Endothelial cell of umbilical vein (primary cell): Measurements from ENCODE around the gene RASIP1. TPM values are rescaled to one million over a fixed set of nuclear protein-coding genes. Genes with fewer than 3 reads are reported as not detected.

Source experiments
- BruUV-seq: library from RNA; stranded (reverse); fragments of 400-500 nt; replicated peaks from 2 replicates; lab custom pipeline; 2021; lab: Mats Ljungman, UMichigan
- CTCF ChIA-PET: fragments of 300-600, 350-600 bp; sonication (Branson Sonifier 250); formaldehyde crosslinking; loops from one replicate; lab custom pipeline; 2021; ENCODE audit warnings: antibody characterized with exemption, inconsistent platforms; lab: Charles Lee
- POLR2A ChIA-PET: fragments of 300-600, 350-600 bp; sonication (Branson Sonifier 250); formaldehyde crosslinking; loops from one replicate; lab custom pipeline; 2021; ENCODE audit warnings: antibody characterized with exemption, inconsistent platforms; lab: Charles Lee
- DNase-seq: peaks from one replicate; pipeline ENCODE4 v3.0.0-alpha.2; 2011; ENCODE audit warnings: low read depth, low spot score
- FAIRE-seq: peaks from 2 replicates; lab custom pipeline; 2011; peaks lifted over from hg19 to GRCh38; lab: Jason Lieb, UNC
- H2AFZ ChIP-seq: 2 replicates; pipeline ENCODE4 v1.6.0; 2012; ENCODE audit warnings: low read depth, low read length, control low read depth, inconsistent platforms
- H3K27ac ChIP-seq: 2 replicates; pipeline ENCODE4 v1.5.1; 2011; ENCODE audit warnings: low read depth, mild to moderate bottlenecking, control low read depth, low read length, moderate library complexity; ENCODE audit not compliant: insufficient read depth
- H3K27me3 ChIP-seq, 2 experiments: 2 replicates each; pipeline versions ENCODE4 v1.6.0 to v1.6.1; 2011; ENCODE audit warnings: low read length in 2 of 2, mixed read lengths in 1 of 2; ENCODE audit not compliant: control insufficient read depth in 2 of 2, insufficient read depth in 2 of 2
- H3K36me3 ChIP-seq, 2 experiments: 2 replicates in 1 of 2; 3 replicates in 1 of 2; pipeline ENCODE4 v1.5.1; 2011; ENCODE audit warnings: low read length in 2 of 2, mild to moderate bottlenecking in 1 of 2, moderate library complexity in 1 of 2; ENCODE audit not compliant: control insufficient read depth in 2 of 2, insufficient read depth in 2 of 2; ENCODE audit errors: extremely low read depth in 1 of 2
- H3K4me1 ChIP-seq: 3 replicates; pipeline ENCODE4 v1.5.1; 2011; ENCODE audit warnings: mild to moderate bottlenecking, low read length; ENCODE audit not compliant: control insufficient read depth, insufficient read depth; ENCODE audit errors: extremely low read depth
- H3K4me2 ChIP-seq: 2 replicates; pipeline ENCODE4 v1.6.1; 2011; ENCODE audit warnings: low read length, control low read depth, mixed read lengths; ENCODE audit not compliant: insufficient read depth
- H3K4me3 ChIP-seq, 3 experiments: fragments of 200-600 bp in 1 of 3; sonication (generic), shearing (Covaris generic) in 1 of 3; replicated peaks in 1 of 3; 2 replicates each; pipeline ENCODE4 v1.5.1; 2011 to 2016; ENCODE audit warnings: control low read depth in 3 of 3, low read length in 3 of 3, mild to moderate bottlenecking in 2 of 3, inconsistent platforms in 1 of 3, low read depth in 1 of 3, moderate library complexity in 1 of 3; ENCODE audit not compliant: insufficient read depth in 1 of 3
- H3K79me2 ChIP-seq: 2 replicates; pipeline ENCODE4 v1.6.0; 2012; ENCODE audit warnings: low read length, inconsistent platforms; ENCODE audit not compliant: control insufficient read depth, insufficient read depth
- H3K9ac ChIP-seq: replicated peaks from 2 replicates; pipeline ENCODE3; 2011; ENCODE audit warnings: low read length, control low read depth; ENCODE audit not compliant: insufficient read depth; ENCODE audit errors: extremely low read depth
- H3K9me1 ChIP-seq: replicated peaks from 3 replicates; pipeline ENCODE4 v1.6.0; 2011; ENCODE audit warnings: mild to moderate bottlenecking, low read length; ENCODE audit not compliant: control insufficient read depth, insufficient read depth; ENCODE audit errors: extremely low read depth
- H3K9me3 ChIP-seq: replicated peaks from 2 replicates; pipeline ENCODE4 v1.5.1; 2012; ENCODE audit warnings: low read length, inconsistent platforms; ENCODE audit not compliant: control insufficient read depth, insufficient read depth
- H4K20me1 ChIP-seq: replicated peaks from 2 replicates; pipeline ENCODE3; 2011; ENCODE audit warnings: mild to moderate bottlenecking, low read length; ENCODE audit not compliant: control insufficient read depth, insufficient read depth; ENCODE audit errors: extremely low read depth
- EZH2 ChIP-seq: IDR thresholded peaks from 2 replicates; pipeline ENCODE4 v1.6.1; 2012; ENCODE audit warnings: borderline replicate concordance, low read depth, mild to moderate bottlenecking, moderate library complexity, low read length, inconsistent platforms; ENCODE audit not compliant: severe bottlenecking
- FOS ChIP-seq: IDR thresholded peaks from 2 replicates; pipeline ENCODE4 v1.6.1; 2011; ENCODE audit warnings: mild to moderate bottlenecking, low read length, moderate library complexity, borderline replicate concordance; ENCODE audit not compliant: insufficient read depth
- GATA2 ChIP-seq: IDR thresholded peaks from 2 replicates; pipeline ENCODE4 v1.7.0; 2011; ENCODE audit warnings: low read depth, mild to moderate bottlenecking, moderate library complexity, mixed read lengths, low read length; ENCODE audit not compliant: insufficient read length, insufficient read depth
- JUN ChIP-seq: IDR thresholded peaks from 2 replicates; pipeline ENCODE4 v1.6.1; 2011; ENCODE audit warnings: borderline replicate concordance, low read depth; ENCODE audit not compliant: insufficient read length, insufficient read depth
- MYC ChIP-seq: IDR thresholded peaks from one replicate; pipeline ENCODE4 v1.6.1; 2011; ENCODE audit warnings: mild to moderate bottlenecking, low read depth, low read length
- POLR2A ChIP-seq: IDR thresholded peaks from 2 replicates; pipeline ENCODE4 v1.6.1; 2012; ENCODE audit warnings: low read depth, mild to moderate bottlenecking, control low read depth, low read length
- POLR2AphosphoS5 ChIP-seq: IDR thresholded peaks from 2 replicates; pipeline ENCODE4 v1.6.1; 2012; ENCODE audit warnings: low read depth, mild to moderate bottlenecking, control low read depth, low read length, moderate library complexity; ENCODE audit not compliant: insufficient read depth
- dilution Hi-C: fragments of 300-500 bp; cut with MboI; formaldehyde crosslinking; loops from one replicate; pipeline ENCODE4 v1.15.0; 2019; ENCODE audit warnings: low sequenced_read_pairs; ENCODE audit not compliant: extremely low pct_ligation_motif_present
- intact Hi-C: fragments of 100-400 bp; cut with micrococcal nuclease; formaldehyde crosslinking; loops from one replicate; pipeline ENCODE4 v1.10.0; 2022
- polyA plus RNA-seq, 4 experiments: library from polyadenylated mRNA; depleted of rRNA in 3 of 4; stranded (reverse) in 3 of 4; unstranded in 1 of 4; fragments of >200 nt; gene quantifications; 2 replicates each; pipeline versions ENCODE4 v1.2.1 to v1.2.3, GENCODE V29; 2011 to 2012; ENCODE audit warnings: missing spikeins in 1 of 4
- total RNA-seq: library from RNA; stranded (reverse); gene quantifications from 2 replicates; pipeline ENCODE4 v1.2.3, GENCODE V29; 2021
- TF ChIP-seq, protein P1 (sequence below), 2 donors: IDR thresholded peaks; 1 replicate in 1 of 2; 2 replicates in 1 of 2; pipeline ENCODE4 v1.5.1; 2011; ENCODE audit warnings: low read length in 2 of 2, mild to moderate bottlenecking in 2 of 2, moderate library complexity in 2 of 2, control low read depth in 1 of 2, inconsistent platforms in 1 of 2, low read depth in 1 of 2; ENCODE audit not compliant: insufficient read depth in 1 of 2; ENCODE audit errors: extremely low read depth in 1 of 2
- TF ChIP-seq, protein P2 (sequence below): IDR thresholded peaks from 2 replicates; pipeline ENCODE4 v1.6.1; 2011; ENCODE audit not compliant: insufficient read depth, insufficient read length

The RASIP1 gene
- total and polyA plus RNA-seq, 2 donors (not counting 3 experiments of a cell fraction or from before 2014, with no cell fraction given), result 66.2 to 82.1 TPM

DNA sequence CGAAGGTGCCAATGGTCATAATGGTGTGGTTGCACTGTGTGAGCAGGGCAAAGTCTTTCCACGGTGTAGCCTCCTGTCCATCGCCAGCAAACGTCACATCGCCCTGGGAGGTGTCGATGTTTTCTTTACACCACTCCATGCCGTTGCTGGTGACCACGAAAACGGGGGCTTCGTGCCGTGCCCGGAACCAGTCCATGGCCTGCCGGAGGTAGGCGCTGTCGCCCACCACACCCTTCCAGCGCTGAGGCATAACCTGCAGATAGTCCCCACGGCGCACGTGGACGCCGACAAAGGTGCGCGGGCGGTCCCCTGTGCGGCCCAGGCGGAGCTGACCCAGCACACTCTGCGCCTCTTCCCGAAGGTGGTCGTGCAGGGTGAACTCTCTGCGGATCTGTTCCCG lies 9.9 kb upstream of the RASIP1 start:
- Histone ChIP-seq H3K9me3 (no peaks in the 10 kb centered on the region), H3K27ac (no peak overlapping the region), H3K79me2 (peaks cover 23% of the 10 kb centered on the region), H3K9me1 (no peaks in the 10 kb centered on the region), H3K9ac (no peak overlapping the region), H2AFZ (no peak overlapping the region), H3K4me2 (no peak overlapping the region), H3K27me3 (no peaks in the 10 kb centered on the region), H3K4me1 (peaks cover 16% of the 10 kb centered on the region), H3K36me3 (peaks cover 0 to 3% of the 10 kb centered on the region in 2 experiments), H3K4me3 (no peak overlapping the region), H4K20me1 (no peaks in the 10 kb centered on the region)
- intact Hi-C loops, result no loop called here
- CTCF ChIA-PET, result no interaction called here
- POLR2A ChIA-PET, result no interaction called here
- DNase-seq, result no peak
- dilution Hi-C loops, result no loop called here
- TF ChIP-seq JUN (no peak), MYC (no peak), EZH2 (no peak), POLR2A (no peak), POLR2AphosphoS5 (no peak), FOS (no peak), GATA2 (no peak)
- TF ChIP-seq, protein P1, sequence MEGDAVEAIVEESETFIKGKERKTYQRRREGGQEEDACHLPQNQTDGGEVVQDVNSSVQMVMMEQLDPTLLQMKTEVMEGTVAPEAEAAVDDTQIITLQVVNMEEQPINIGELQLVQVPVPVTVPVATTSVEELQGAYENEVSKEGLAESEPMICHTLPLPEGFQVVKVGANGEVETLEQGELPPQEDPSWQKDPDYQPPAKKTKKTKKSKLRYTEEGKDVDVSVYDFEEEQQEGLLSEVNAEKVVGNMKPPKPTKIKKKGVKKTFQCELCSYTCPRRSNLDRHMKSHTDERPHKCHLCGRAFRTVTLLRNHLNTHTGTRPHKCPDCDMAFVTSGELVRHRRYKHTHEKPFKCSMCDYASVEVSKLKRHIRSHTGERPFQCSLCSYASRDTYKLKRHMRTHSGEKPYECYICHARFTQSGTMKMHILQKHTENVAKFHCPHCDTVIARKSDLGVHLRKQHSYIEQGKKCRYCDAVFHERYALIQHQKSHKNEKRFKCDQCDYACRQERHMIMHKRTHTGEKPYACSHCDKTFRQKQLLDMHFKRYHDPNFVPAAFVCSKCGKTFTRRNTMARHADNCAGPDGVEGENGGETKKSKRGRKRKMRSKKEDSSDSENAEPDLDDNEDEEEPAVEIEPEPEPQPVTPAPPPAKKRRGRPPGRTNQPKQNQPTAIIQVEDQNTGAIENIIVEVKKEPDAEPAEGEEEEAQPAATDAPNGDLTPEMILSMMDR (IDR thresholded peaks at IDR 0.05; ENCODE audit: extremely low read depth in 1 of 2, insufficient read depth in 1 of 2, low read depth in 1 of 2, low read length in 2 of 2), result no peak
- TF ChIP-seq, protein P2, sequence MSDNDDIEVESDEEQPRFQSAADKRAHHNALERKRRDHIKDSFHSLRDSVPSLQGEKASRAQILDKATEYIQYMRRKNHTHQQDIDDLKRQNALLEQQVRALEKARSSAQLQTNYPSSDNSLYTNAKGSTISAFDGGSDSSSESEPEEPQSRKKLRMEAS, result no peak
- no TSS peak for BruUV-seq
- FAIRE-seq, result no peak
